Skin of body (tissue), 2 donors: ENCODE measurements around the gene TEAD1. TPM values are rescaled to one million over a fixed set of nuclear protein-coding genes. Genes with fewer than 3 reads are reported as not detected.
"Not testable (repeated sequence)": the region's sequence is repeated elsewhere in the genome, so short reads cannot be mapped to it uniquely, and the experiment has no call there.

ENCODE experiments used
- DNase-seq: peaks from one replicate; lab custom pipeline; 2025; lab: John Stamatoyannopoulos, UW
- total RNA-seq: library from RNA; depleted of rRNA; stranded (reverse); fragments of >200 nt; gene quantifications from one replicate; pipeline ENCODE4 v1.2.3, GENCODE V29; 2014

TEAD1 gene
- total RNA-seq, 1 donor from 2014 or later, result 62.1 TPM

- DNase-seq, result no peak
Observed at GRCh38 chr11:12860827-12861226, 186.6 kb downstream of the TEAD1 start.

- DNase-seq, result peak; percentile 64
Observed at GRCh38 chr11:12862696-12863469, 188.7 kb downstream of the TEAD1 start.

GRCh38 chr11:12863605-12864121 is 189.4 kb downstream of the TEAD1 start:
- DNase-seq, result no peak

GRCh38 chr11:12864316-12865156 is 190.3 kb downstream of the TEAD1 start:
- DNase-seq, result peak; percentile 76

- DNase-seq, result no peak
Observed at GRCh38 chr11:12865863-12866595, 191.8 kb downstream of the TEAD1 start.

- DNase-seq, result no peak
Observed at GRCh38 chr11:12867531-12867930, 193.3 kb downstream of the TEAD1 start.

- DNase-seq, result no peak
Observed at GRCh38 chr11:12868315-12869073, 194.3 kb downstream of the TEAD1 start.

- DNase-seq, result peak; percentile 54
Observed at GRCh38 chr11:12871241-12871640, 197.0 kb downstream of the TEAD1 start.

GRCh38 chr11:12871788-12872321 is 197.6 kb downstream of the TEAD1 start:
- no peak for DNase-seq

- no peak for DNase-seq
Observed at GRCh38 chr11:12876340-12876739, 202.1 kb downstream of the TEAD1 start.

- DNase-seq, result no peak
Observed at GRCh38 chr11:12876988-12877387, 202.8 kb downstream of the TEAD1 start.

GRCh38 chr11:12877508-12877907 is 203.3 kb downstream of the TEAD1 start:
- DNase-seq, result not testable (repeated sequence)

- no peak for DNase-seq
Observed at GRCh38 chr11:12880327-12880726, 206.1 kb downstream of the TEAD1 start.

- no peak for DNase-seq
Observed at GRCh38 chr11:12882670-12883069, 208.4 kb downstream of the TEAD1 start.

GRCh38 chr11:12884751-12885318 is 210.6 kb downstream of the TEAD1 start:
- no peak for DNase-seq

- no peak for DNase-seq
Observed at GRCh38 chr11:12885717-12886239, 211.6 kb downstream of the TEAD1 start.

- DNase-seq, result no peak
Observed at GRCh38 chr11:12886508-12886907, 212.3 kb downstream of the TEAD1 start.

- peak; percentile 70 for DNase-seq
Observed at GRCh38 chr11:12888525-12889158, 214.4 kb downstream of the TEAD1 start.

- no peak for DNase-seq
Observed at GRCh38 chr11:12889243-12889642, 215.0 kb downstream of the TEAD1 start.
